ENCODE measurements around the gene SEC61A1.

DNA sequence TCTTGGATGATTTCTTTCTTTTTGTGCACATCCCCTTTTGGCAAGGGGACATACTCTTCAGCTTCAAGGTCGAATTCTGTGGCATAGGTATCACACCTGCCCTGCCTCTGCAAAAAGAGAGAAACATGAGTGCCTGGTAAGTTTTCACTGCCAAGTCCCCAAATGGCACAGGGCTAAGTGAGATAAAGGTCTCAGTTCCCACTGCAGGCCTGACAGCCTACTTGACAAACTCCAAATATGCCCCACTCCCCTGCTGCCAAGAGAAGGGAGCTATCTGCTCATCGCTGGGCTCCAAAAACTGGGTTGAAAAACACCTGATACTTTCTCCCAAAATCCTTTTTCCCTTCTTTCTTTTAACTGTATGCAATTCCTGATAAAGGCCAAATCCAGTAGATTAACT is 48.4 kb downstream of the SEC61A1 start:
- TF ChIP-seq, protein P1, sequence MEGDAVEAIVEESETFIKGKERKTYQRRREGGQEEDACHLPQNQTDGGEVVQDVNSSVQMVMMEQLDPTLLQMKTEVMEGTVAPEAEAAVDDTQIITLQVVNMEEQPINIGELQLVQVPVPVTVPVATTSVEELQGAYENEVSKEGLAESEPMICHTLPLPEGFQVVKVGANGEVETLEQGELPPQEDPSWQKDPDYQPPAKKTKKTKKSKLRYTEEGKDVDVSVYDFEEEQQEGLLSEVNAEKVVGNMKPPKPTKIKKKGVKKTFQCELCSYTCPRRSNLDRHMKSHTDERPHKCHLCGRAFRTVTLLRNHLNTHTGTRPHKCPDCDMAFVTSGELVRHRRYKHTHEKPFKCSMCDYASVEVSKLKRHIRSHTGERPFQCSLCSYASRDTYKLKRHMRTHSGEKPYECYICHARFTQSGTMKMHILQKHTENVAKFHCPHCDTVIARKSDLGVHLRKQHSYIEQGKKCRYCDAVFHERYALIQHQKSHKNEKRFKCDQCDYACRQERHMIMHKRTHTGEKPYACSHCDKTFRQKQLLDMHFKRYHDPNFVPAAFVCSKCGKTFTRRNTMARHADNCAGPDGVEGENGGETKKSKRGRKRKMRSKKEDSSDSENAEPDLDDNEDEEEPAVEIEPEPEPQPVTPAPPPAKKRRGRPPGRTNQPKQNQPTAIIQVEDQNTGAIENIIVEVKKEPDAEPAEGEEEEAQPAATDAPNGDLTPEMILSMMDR (IDR thresholded peaks at IDR 0.05; ENCODE audit: insufficient read depth, low read depth, low read length): no peak
- no peak for TF ChIP-seq EZH2 (IDR thresholded peaks at IDR 0.05; ENCODE audit: insufficient read depth, low read length)

Data from astrocyte (in vitro differentiated cells and primary cell).